ENCODE data around the gene WARS2.

The WARS2 gene

DNA sequence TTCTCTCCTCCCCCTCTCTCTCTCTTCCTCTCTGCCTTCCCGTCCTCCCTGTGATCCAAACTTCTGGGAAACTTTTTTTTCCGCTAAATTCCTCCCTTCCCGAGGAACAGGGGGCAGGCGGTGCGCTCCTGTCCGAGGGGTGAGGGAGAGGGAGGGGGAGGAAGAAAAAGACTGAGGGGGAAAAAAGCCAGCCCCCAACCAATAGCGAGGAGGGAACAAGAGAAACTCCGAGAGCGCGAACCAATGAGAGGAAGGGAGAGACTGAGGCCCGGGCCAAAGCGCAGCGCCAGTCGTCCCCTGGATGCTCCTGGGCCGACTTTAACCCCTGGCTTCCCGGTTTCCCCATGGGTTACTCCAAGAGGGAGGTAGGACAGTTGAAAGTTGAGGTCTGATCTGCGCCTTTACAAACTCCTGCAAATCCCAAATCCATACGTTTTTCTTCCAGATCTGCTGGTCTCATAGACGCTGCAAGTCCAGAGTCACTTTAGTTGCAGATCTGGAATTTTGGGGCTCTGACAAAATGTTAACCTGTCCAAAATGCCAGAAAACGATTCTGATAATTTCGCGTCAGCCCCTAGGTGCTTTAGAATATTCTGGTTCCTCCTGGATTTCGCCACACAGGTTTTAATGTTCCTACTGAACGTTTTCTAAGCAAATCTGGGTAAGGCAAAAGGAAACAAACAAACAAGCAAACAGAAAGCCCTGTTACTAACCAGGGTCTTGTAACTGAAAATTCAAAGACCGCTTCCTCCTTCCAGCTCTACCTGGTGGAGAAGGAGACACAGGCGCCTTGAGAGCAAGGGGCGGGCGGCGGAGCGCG lies 152.1 kb downstream of the WARS2 start, which contains the start of gene TBX15:
TSS of gene TBX15 (minus strand) at position 158 of the 820 bp plus-strand sequence. CDS start 548 bp downstream, outside the sequence.
- Histone ChIP-seq H3K36me3 (ENCODE audit: insufficient read depth, low read length) (no peaks in the 10 kb centered on the region; the same call in 1 of the 2 replicates), H3K9me3 (ENCODE audit: low read length) (no peaks in the 10 kb centered on the region), H4K20me1 (ENCODE audit: insufficient read depth, low read length) (no peaks in the 10 kb centered on the region), H3K4me2 (ENCODE audit: low read length) (no peak within 1 kb of the TSS), H3K4me1 (ENCODE audit: insufficient read depth, low read length, severe bottlenecking) (no peaks in the 10 kb centered on the region), H3K79me2 (ENCODE audit: insufficient read depth, low read length) (no peaks in the 10 kb centered on the region), H3F3A (ENCODE audit: insufficient read depth, low read length) (no peaks in the 10 kb centered on the region), H3K27me3 (ENCODE audit: insufficient read depth, low read length) (no peaks in the 10 kb centered on the region; the same call in 1 of the 2 replicates), H3K27ac (ENCODE audit: low read depth, low read length, poor library complexity, severe bottlenecking) (no peak within 1 kb of the TSS), H3K9ac (ENCODE audit: low read length) (no peak within 1 kb of the TSS), H3K4me3 (ENCODE audit: low read depth, low read length, poor library complexity, severe bottlenecking) (no peak within 1 kb of the TSS), H2AFZ (ENCODE audit: low read length) (no peak within 1 kb of the TSS), H3K9me2 (ENCODE audit: low read depth, low read length) (no peaks in the 10 kb centered on the region)
- TF ChIP-seq, protein P1, sequence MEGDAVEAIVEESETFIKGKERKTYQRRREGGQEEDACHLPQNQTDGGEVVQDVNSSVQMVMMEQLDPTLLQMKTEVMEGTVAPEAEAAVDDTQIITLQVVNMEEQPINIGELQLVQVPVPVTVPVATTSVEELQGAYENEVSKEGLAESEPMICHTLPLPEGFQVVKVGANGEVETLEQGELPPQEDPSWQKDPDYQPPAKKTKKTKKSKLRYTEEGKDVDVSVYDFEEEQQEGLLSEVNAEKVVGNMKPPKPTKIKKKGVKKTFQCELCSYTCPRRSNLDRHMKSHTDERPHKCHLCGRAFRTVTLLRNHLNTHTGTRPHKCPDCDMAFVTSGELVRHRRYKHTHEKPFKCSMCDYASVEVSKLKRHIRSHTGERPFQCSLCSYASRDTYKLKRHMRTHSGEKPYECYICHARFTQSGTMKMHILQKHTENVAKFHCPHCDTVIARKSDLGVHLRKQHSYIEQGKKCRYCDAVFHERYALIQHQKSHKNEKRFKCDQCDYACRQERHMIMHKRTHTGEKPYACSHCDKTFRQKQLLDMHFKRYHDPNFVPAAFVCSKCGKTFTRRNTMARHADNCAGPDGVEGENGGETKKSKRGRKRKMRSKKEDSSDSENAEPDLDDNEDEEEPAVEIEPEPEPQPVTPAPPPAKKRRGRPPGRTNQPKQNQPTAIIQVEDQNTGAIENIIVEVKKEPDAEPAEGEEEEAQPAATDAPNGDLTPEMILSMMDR (IDR thresholded peaks at IDR 0.05; ENCODE audit: low read length), result no peak
- no peak for TF ChIP-seq EZH2 (IDR thresholded peaks at IDR 0.05; ENCODE audit: borderline replicate concordance, low read length)

DNA sequence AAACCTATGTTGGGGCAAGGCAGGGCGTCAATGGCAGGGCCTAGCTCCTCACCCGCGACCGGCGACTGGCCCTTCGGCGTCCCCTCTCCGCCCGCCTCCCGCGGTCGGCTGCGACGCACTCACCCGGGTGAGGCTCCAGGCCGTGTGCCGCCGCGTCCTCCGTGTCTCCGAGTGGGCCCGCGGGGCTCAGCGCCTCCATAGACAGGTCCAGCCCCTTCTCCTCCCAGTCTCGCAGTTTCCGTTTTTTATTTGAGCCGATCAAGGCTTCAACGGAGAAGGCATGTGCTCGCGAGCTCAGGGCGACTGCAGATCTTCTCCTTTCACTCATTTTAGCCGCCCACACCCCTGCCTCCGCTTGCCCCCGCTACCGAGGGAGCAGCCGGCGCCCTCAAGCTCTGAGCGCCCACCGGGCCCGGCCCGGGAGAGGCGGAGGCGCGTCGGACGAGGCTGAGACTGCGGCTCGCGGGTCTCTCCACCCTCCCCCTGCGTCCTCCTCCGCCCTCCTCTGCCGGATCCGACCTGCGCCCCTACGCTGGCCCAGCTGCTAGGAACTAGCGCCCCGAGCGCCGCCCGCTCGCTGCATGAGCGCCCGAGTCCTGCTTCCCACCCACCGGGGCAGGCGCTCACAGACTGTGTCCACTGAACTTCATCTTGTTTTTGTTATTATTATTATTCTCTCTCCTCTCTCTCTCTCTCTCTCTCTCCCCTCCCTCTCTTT lies 152.8 kb downstream of the WARS2 start:
- H3K36me3 ChIP-seq (ENCODE audit: insufficient read depth, low read length), result no peaks in the 10 kb centered on the region; the same call in 1 of the 2 replicates
- H2AFZ ChIP-seq (ENCODE audit: low read length), result no peak overlapping the region
- no peaks in the 10 kb centered on the region for H4K20me1 ChIP-seq (ENCODE audit: insufficient read depth, low read length)
- no peak for TF ChIP-seq EZH2 (IDR thresholded peaks at IDR 0.05; ENCODE audit: borderline replicate concordance, low read length)
- TF ChIP-seq, protein P1 (IDR thresholded peaks at IDR 0.05; ENCODE audit: low read length), result no peak
- no peak overlapping the region for H3K4me2 ChIP-seq (ENCODE audit: low read length)
- no peaks in the 10 kb centered on the region for H3K79me2 ChIP-seq (ENCODE audit: insufficient read depth, low read length)
- no peak overlapping the region for H3K4me3 ChIP-seq (ENCODE audit: low read depth, low read length, poor library complexity, severe bottlenecking)
- H3K27ac ChIP-seq (ENCODE audit: low read depth, low read length, poor library complexity, severe bottlenecking), result no peak overlapping the region
- H3K27me3 ChIP-seq (ENCODE audit: insufficient read depth, low read length), result no peaks in the 10 kb centered on the region
- no peaks in the 10 kb centered on the region for H3K4me1 ChIP-seq (ENCODE audit: insufficient read depth, low read length, severe bottlenecking)
- H3K9me3 ChIP-seq (ENCODE audit: low read length), result no peaks in the 10 kb centered on the region
- H3K9me2 ChIP-seq (ENCODE audit: low read depth, low read length), result no peaks in the 10 kb centered on the region
- H3F3A ChIP-seq (ENCODE audit: insufficient read depth, low read length), result no peaks in the 10 kb centered on the region
- no peak overlapping the region for H3K9ac ChIP-seq (ENCODE audit: low read length)

DNA sequence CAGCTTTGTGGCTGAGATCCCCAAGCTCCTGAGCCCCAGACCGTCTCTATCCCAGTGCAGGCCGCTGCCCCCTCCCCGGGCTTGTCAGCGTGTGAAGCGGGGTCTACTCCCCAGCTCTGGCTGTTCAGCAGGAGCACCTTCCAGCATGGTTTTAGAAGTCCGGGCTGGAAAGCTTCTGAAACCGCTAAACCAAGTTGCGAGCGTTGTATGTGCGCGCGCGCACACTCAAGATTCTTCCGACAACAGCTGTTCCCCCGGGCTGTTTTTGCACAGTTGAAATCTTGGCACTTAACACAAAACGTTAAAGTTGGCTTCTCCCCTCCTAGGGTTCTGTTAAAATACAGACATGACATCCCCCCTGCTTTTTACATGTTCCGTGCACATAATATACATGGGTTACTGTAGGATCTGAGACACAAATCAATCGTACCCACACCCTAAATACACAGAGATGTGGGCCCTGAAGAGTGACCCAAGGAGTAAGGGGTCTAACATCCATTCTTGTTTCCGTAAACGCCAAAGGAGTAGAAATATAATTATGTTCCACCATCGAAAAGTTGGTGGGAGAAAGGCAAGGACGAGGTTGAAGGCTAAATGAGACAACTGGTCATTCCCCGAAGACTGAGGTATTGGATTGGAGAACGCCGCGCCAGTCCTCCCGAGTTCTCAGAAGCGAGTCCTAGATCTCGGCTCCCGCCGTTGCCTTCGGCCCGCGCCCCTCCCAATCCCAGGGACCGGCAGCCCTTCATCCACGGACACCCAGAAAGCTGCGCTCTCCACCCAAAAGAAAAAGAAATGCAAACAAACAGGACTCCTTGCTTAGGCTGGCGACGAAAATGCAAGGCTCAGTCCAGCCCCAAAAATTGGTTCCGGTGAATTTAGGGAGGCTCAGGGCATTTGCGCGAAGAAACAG lies 153.6 kb downstream of the WARS2 start:
- H3K4me1 ChIP-seq (ENCODE audit: insufficient read depth, low read length, severe bottlenecking), result no peaks in the 10 kb centered on the region
- H3K9ac ChIP-seq (ENCODE audit: low read length), result no peak overlapping the region
- H3K9me2 ChIP-seq (ENCODE audit: low read depth, low read length), result no peaks in the 10 kb centered on the region
- no peak overlapping the region for H3K4me2 ChIP-seq (ENCODE audit: low read length)
- H3K79me2 ChIP-seq (ENCODE audit: insufficient read depth, low read length), result no peaks in the 10 kb centered on the region
- no peaks in the 10 kb centered on the region; the same call in 1 of the 2 replicates for H3K36me3 ChIP-seq (ENCODE audit: insufficient read depth, low read length)
- H4K20me1 ChIP-seq (ENCODE audit: insufficient read depth, low read length), result no peaks in the 10 kb centered on the region
- H3F3A ChIP-seq (ENCODE audit: insufficient read depth, low read length), result no peaks in the 10 kb centered on the region
- H2AFZ ChIP-seq (ENCODE audit: low read length), result no peak overlapping the region
- H3K27ac ChIP-seq (ENCODE audit: low read depth, low read length, poor library complexity, severe bottlenecking), result no peak overlapping the region
- no peaks in the 10 kb centered on the region for H3K9me3 ChIP-seq (ENCODE audit: low read length)
- no peaks in the 10 kb centered on the region for H3K27me3 ChIP-seq (ENCODE audit: insufficient read depth, low read length)
- no peak for TF ChIP-seq EZH2 (IDR thresholded peaks at IDR 0.05; ENCODE audit: borderline replicate concordance, low read length)
- TF ChIP-seq, protein P1 (IDR thresholded peaks at IDR 0.05; ENCODE audit: low read length), result no peak
- H3K4me3 ChIP-seq (ENCODE audit: low read depth, low read length, poor library complexity, severe bottlenecking), result no peak overlapping the region

Measured in OCI-LY1 (cell line).